GM19099 (cell line): ENCODE results near the gene PSD.

Source experiments
- POLR2A ChIP-seq: IDR thresholded peaks from 3 replicates; pipeline ENCODE4 v1.6.1; 2011; ENCODE audit warnings: low read depth; ENCODE audit not compliant: insufficient read length; ENCODE audit errors: extremely low read depth

Gene PSD

GRCh38 chr10:102394801-102395399, 23.7 kb downstream of the PSD start:
- no peak for TF ChIP-seq POLR2A

- peak; percentile 81 for TF ChIP-seq POLR2A
These were observed 24.3 kb downstream of the PSD start for GRCh38 chr10:102394079-102394800.

GRCh38 chr10:102393411-102394078, 25.0 kb downstream of the PSD start:
- TF ChIP-seq POLR2A = no peak

GRCh38 chr10:102392306-102392705, 26.3 kb downstream of the PSD start:
- no peak for TF ChIP-seq POLR2A

GRCh38 chr10:102389894-102390293, 28.7 kb downstream of the PSD start:
- TF ChIP-seq POLR2A = no peak

- no peak for TF ChIP-seq POLR2A
These were observed 33.8 kb downstream of the PSD start for GRCh38 chr10:102384606-102385429.

GRCh38 chr10:102384053-102384452, 34.5 kb downstream of the PSD start:
- no peak for TF ChIP-seq POLR2A

GRCh38 chr10:102382871-102383270, 35.7 kb downstream of the PSD start:
- TF ChIP-seq POLR2A = no peak

GRCh38 chr10:102381983-102382382, 36.6 kb downstream of the PSD start:
- no peak for TF ChIP-seq POLR2A

GRCh38 chr10:102379383-102379782, 39.2 kb downstream of the PSD start:
- TF ChIP-seq POLR2A = no peak

GRCh38 chr10:102376901-102377300, 41.7 kb downstream of the PSD start:
- no peak for TF ChIP-seq POLR2A

GRCh38 chr10:102375867-102376266, 42.7 kb downstream of the PSD start:
- no peak for TF ChIP-seq POLR2A

- TF ChIP-seq POLR2A = no peak
These were observed 43.3 kb downstream of the PSD start for GRCh38 chr10:102375250-102375649.

GRCh38 chr10:102371295-102371694, 47.3 kb downstream of the PSD start:
- TF ChIP-seq POLR2A = no peak

- TF ChIP-seq POLR2A = no peak
These were observed 50.5 kb downstream of the PSD start for GRCh38 chr10:102368077-102368476.

- TF ChIP-seq POLR2A = no peak
These were observed 51.1 kb downstream of the PSD start for GRCh38 chr10:102367441-102367840.
